Measurements from ENCODE around the gene TAS2R38.

The TAS2R38 gene

GRCh38 chr7:141956084-141956483 lies 17.5 kb downstream of the TAS2R38 start:
- Histone ChIP-seq H3K79me2 (no peaks in the 10 kb centered on the region), H3K4me2 (ENCODE audit: low read length) (no peak overlapping the region), H3K27ac (no peak overlapping the region), H3K36me3 (ENCODE audit: control insufficient read depth, insufficient read depth, low read length) (no peaks in the 10 kb centered on the region), H2AFZ (no peak overlapping the region), H3K4me1 (no peaks in the 10 kb centered on the region), H3K27me3 (ENCODE audit: control insufficient read depth, insufficient read depth, low read length) (no peaks in the 10 kb centered on the region), H3K4me3 (ENCODE audit: low read depth, low read length) (no peak overlapping the region), H3K9me3 (ENCODE audit: control insufficient read depth, low read length) (no peaks in the 10 kb centered on the region), H3K9ac (no peak overlapping the region)
- no peak for TF ChIP-seq CTCF (IDR thresholded peaks at IDR 0.05)

- Histone ChIP-seq H3K79me2 (no peaks in the 10 kb centered on the region), H3K4me1 (no peaks in the 10 kb centered on the region), H3K9ac (no peak overlapping the region), H3K36me3 (ENCODE audit: control insufficient read depth, insufficient read depth, low read length) (no peaks in the 10 kb centered on the region), H3K27ac (no peak overlapping the region), H3K4me3 (ENCODE audit: low read depth, low read length) (no peak overlapping the region), H3K9me3 (ENCODE audit: control insufficient read depth, low read length) (no peaks in the 10 kb centered on the region), H3K27me3 (ENCODE audit: control insufficient read depth, insufficient read depth, low read length) (no peaks in the 10 kb centered on the region), H3K4me2 (ENCODE audit: low read length) (no peak overlapping the region), H2AFZ (no peak overlapping the region)
- TF ChIP-seq CTCF (IDR thresholded peaks at IDR 0.05), result no peak
Measured at GRCh38 chr7:141954334-141954733, 19.2 kb downstream of the TAS2R38 start.

GRCh38 chr7:141952461-141952860 lies 21.1 kb downstream of the TAS2R38 start:
- Histone ChIP-seq H3K4me2 (ENCODE audit: low read length) (no peak overlapping the region), H3K36me3 (ENCODE audit: control insufficient read depth, insufficient read depth, low read length) (no peaks in the 10 kb centered on the region), H3K79me2 (no peaks in the 10 kb centered on the region), H2AFZ (no peak overlapping the region), H3K9ac (no peak overlapping the region), H3K9me3 (ENCODE audit: control insufficient read depth, low read length) (no peaks in the 10 kb centered on the region), H3K27ac (no peak overlapping the region), H3K4me3 (ENCODE audit: low read depth, low read length) (no peak overlapping the region), H3K4me1 (no peaks in the 10 kb centered on the region), H3K27me3 (ENCODE audit: control insufficient read depth, insufficient read depth, low read length) (no peaks in the 10 kb centered on the region)
- TF ChIP-seq CTCF (IDR thresholded peaks at IDR 0.05), result no peak

- H3K9me3 ChIP-seq (ENCODE audit: control insufficient read depth, low read length), result no peaks in the 10 kb centered on the region
- H3K27ac ChIP-seq, result no peak overlapping the region
- H3K9ac ChIP-seq, result no peak overlapping the region
- no peak overlapping the region for H3K4me3 ChIP-seq (ENCODE audit: low read depth, low read length)
- no peaks in the 10 kb centered on the region for H3K36me3 ChIP-seq (ENCODE audit: control insufficient read depth, insufficient read depth, low read length)
- no peaks in the 10 kb centered on the region for H3K79me2 ChIP-seq
- no peak overlapping the region for H3K4me2 ChIP-seq (ENCODE audit: low read length)
- no peak for TF ChIP-seq CTCF (IDR thresholded peaks at IDR 0.05)
- H3K27me3 ChIP-seq (ENCODE audit: control insufficient read depth, insufficient read depth, low read length), result no peaks in the 10 kb centered on the region
- no peaks in the 10 kb centered on the region for H3K4me1 ChIP-seq
- H2AFZ ChIP-seq, result no peak overlapping the region
Measured at GRCh38 chr7:141950806-141951205, 22.8 kb downstream of the TAS2R38 start.

- H3K36me3 ChIP-seq (ENCODE audit: control insufficient read depth, insufficient read depth, low read length), result no peaks in the 10 kb centered on the region
Measured at GRCh38 chr7:141949911-141950310, 23.7 kb downstream of the TAS2R38 start.

More at GRCh38 chr7:141949911-141950310, 23.7 kb downstream of the TAS2R38 start:
- Histone ChIP-seq H3K9me3 (ENCODE audit: control insufficient read depth, low read length) (no peaks in the 10 kb centered on the region), H3K27me3 (ENCODE audit: control insufficient read depth, insufficient read depth, low read length) (no peaks in the 10 kb centered on the region), H3K4me1 (no peaks in the 10 kb centered on the region), H3K4me2 (ENCODE audit: low read length) (no peak overlapping the region), H2AFZ (no peak overlapping the region), H3K79me2 (no peaks in the 10 kb centered on the region), H3K9ac (no peak overlapping the region), H3K27ac (no peak overlapping the region), H3K4me3 (ENCODE audit: low read depth, low read length) (no peak overlapping the region)
- no peak for TF ChIP-seq CTCF (IDR thresholded peaks at IDR 0.05)
